PC-3 (cell line): ENCODE measurements around the gene COL1A2. TPM values are rescaled to one million over a fixed set of nuclear protein-coding genes. Genes with fewer than 3 reads are reported as not detected.
A peak's percentile ranks its signal among the peaks of the same experiment; 100 is the strongest.

Experiments used
- ATAC-seq: fragments of 200-7000 bp; cut with Tn5 transposase; 2 replicates; pipeline ENCODE4 v1.9.1; 2020; ENCODE audit warnings: mild to moderate bottlenecking, moderate library complexity
- BruUV-seq: library from RNA; stranded (reverse); fragments of 400-500 nt; replicated peaks from 2 replicates; lab custom pipeline; 2021; lab: Mats Ljungman, UMichigan
- CTCF ChIA-PET: fragments of 300-600 bp; sonication (Branson Sonifier 250); formaldehyde crosslinking; loops from one replicate; lab custom pipeline; 2022; ENCODE audit warnings: antibody characterized with exemption; lab: Charles Lee
- POLR2A ChIA-PET: fragments of 300-600 bp; sonication (Branson Sonifier 250); formaldehyde crosslinking; loops from one replicate; lab custom pipeline; 2022; ENCODE audit warnings: antibody characterized with exemption; ENCODE audit not compliant: unreplicated experiment; lab: Charles Lee
- DNase-seq: peaks from one replicate; pipeline ENCODE4 v3.0.0-alpha.2; 2015
- H2AFZ ChIP-seq: fragments of 300-600 bp; sonication (generic); 2 replicates; pipeline ENCODE4 v1.6.0; 2016; ENCODE audit warnings: antibody characterized with exemption, low read length
- H3F3A ChIP-seq: fragments of 300-600 bp; sonication (generic); one replicate; pipeline ENCODE4 v1.6.0; 2017; ENCODE audit warnings: antibody characterized with exemption, low read length, control low read depth, mild to moderate bottlenecking; ENCODE audit not compliant: unreplicated experiment
- H3K27ac ChIP-seq: fragments of 300-600 bp; sonication (generic); 2 replicates; pipeline ENCODE4 v1.5.1; 2016; ENCODE audit warnings: mild to moderate bottlenecking, low read length
- H3K27me3 ChIP-seq: fragments of 300-600 bp; sonication (generic); 2 replicates; pipeline ENCODE4 v1.6.1; 2016; ENCODE audit warnings: low read length, mixed read lengths
- H3K36me3 ChIP-seq: fragments of 300-600 bp; sonication (generic); 2 replicates; pipeline ENCODE4 v1.6.1; 2016; ENCODE audit warnings: low read depth, mixed run types, low read length, mixed read lengths
- H3K4me1 ChIP-seq: fragments of 300-600 bp; sonication (generic); 2 replicates; pipeline ENCODE4 v1.5.1; 2016; ENCODE audit warnings: low read length; ENCODE audit not compliant: insufficient read depth
- H3K4me2 ChIP-seq: fragments of 300-600 bp; sonication (generic); 2 replicates; pipeline ENCODE4 v1.6.0; 2016; ENCODE audit warnings: low read length
- H3K4me3 ChIP-seq: fragments of 300-600 bp; sonication (generic); 2 replicates; pipeline ENCODE4 v1.5.1; 2016; ENCODE audit warnings: mild to moderate bottlenecking, low read length, mixed read lengths
- H3K79me2 ChIP-seq: fragments of 300-600 bp; sonication (generic); 2 replicates; pipeline ENCODE4 v1.6.1; 2017; ENCODE audit warnings: low read length, mixed read lengths
- H3K9ac ChIP-seq: fragments of 300-600 bp; sonication (generic); 2 replicates; pipeline ENCODE4 v1.6.0; 2016; ENCODE audit warnings: mild to moderate bottlenecking, low read length
- H3K9me2 ChIP-seq: fragments of 300-600 bp; sonication (generic); replicated peaks from 2 replicates; pipeline ENCODE4 v1.6.1; 2016; ENCODE audit warnings: mixed run types, low read length, mixed read lengths
- H3K9me3 ChIP-seq: fragments of 300-600 bp; sonication (generic); 2 replicates; pipeline ENCODE4 v1.6.1; 2016; ENCODE audit warnings: low read length, mixed read lengths
- H4K20me1 ChIP-seq: fragments of 300-600 bp; sonication (generic); 2 replicates; pipeline ENCODE4 v1.6.1; 2016; ENCODE audit warnings: low read length, mixed read lengths
- EZH2 ChIP-seq: fragments of 300-600 bp; sonication (generic); IDR thresholded peaks from one replicate; pipeline ENCODE4 v1.6.1; 2017; ENCODE audit warnings: antibody characterized with exemption, mild to moderate bottlenecking, low read length; ENCODE audit not compliant: unreplicated experiment
- EZH2phosphoT487 ChIP-seq: fragments of 300-600 bp; sonication (generic); IDR thresholded peaks from 2 replicates; pipeline ENCODE4 v1.6.1; 2018; ENCODE audit warnings: mild to moderate bottlenecking, antibody characterized with exemption, low read length, borderline replicate concordance
- intact Hi-C: fragments of 100-400 bp; cut with micrococcal nuclease; formaldehyde crosslinking; loops from 2 replicates; pipeline ENCODE4 v1.9.0; 2023
- total RNA-seq: library from RNA; depleted of rRNA; stranded (reverse); fragments of >200 nt; gene quantifications from 2 replicates; pipeline ENCODE4 v1.2.3, GENCODE V29; 2014
- TF ChIP-seq, protein P1 (sequence below): fragments of 300-600 bp; sonication (generic); conservative IDR thresholded peaks from 2 replicates; pipeline ENCODE4 v1.5.1; 2017; ENCODE audit warnings: antibody characterized with exemption, low read depth, mild to moderate bottlenecking, low read length

COL1A2 gene
- total RNA-seq, 1 experiment from 2014 or later = not detected

- no peak overlapping the region for H3K27ac ChIP-seq
- no peak overlapping the region for H3K9ac ChIP-seq
- no TSS peak for BruUV-seq
- H3K36me3 ChIP-seq = no peaks in the 10 kb centered on the region
- DNase-seq (no peak), ATAC-seq (no peak)
- no peaks in the 10 kb centered on the region for H3F3A ChIP-seq
- intact Hi-C loops = no loop called here
- no peak overlapping the region for H3K4me2 ChIP-seq
- ChIA-PET CTCF (no interaction called here), POLR2A (no interaction called here)
- H4K20me1 ChIP-seq = no peaks in the 10 kb centered on the region
- H3K79me2 ChIP-seq = no peaks in the 10 kb centered on the region
- no peak for TF ChIP-seq EZH2
- no peak for TF ChIP-seq EZH2phosphoT487
- TF ChIP-seq, protein P1, sequence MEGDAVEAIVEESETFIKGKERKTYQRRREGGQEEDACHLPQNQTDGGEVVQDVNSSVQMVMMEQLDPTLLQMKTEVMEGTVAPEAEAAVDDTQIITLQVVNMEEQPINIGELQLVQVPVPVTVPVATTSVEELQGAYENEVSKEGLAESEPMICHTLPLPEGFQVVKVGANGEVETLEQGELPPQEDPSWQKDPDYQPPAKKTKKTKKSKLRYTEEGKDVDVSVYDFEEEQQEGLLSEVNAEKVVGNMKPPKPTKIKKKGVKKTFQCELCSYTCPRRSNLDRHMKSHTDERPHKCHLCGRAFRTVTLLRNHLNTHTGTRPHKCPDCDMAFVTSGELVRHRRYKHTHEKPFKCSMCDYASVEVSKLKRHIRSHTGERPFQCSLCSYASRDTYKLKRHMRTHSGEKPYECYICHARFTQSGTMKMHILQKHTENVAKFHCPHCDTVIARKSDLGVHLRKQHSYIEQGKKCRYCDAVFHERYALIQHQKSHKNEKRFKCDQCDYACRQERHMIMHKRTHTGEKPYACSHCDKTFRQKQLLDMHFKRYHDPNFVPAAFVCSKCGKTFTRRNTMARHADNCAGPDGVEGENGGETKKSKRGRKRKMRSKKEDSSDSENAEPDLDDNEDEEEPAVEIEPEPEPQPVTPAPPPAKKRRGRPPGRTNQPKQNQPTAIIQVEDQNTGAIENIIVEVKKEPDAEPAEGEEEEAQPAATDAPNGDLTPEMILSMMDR = no peak
- no peaks in the 10 kb centered on the region for H3K4me1 ChIP-seq
- H2AFZ ChIP-seq = no peak overlapping the region
- H3K9me3 ChIP-seq = no peaks in the 10 kb centered on the region
- H3K4me3 ChIP-seq = no peak overlapping the region
- H3K9me2 ChIP-seq = no peaks in the 10 kb centered on the region
- H3K27me3 ChIP-seq = no peaks in the 10 kb centered on the region
Observed at GRCh38 chr7:94422827-94423460, 28.2 kb downstream of the COL1A2 start.

- Histone ChIP-seq H3K9me2 (no peaks in the 10 kb centered on the region), H3K4me1 (no peaks in the 10 kb centered on the region), H3K4me2 (no peak overlapping the region), H3K27me3 (no peaks in the 10 kb centered on the region), H3K27ac (no peak overlapping the region), H4K20me1 (no peaks in the 10 kb centered on the region), H3K79me2 (no peaks in the 10 kb centered on the region), H3K36me3 (no peaks in the 10 kb centered on the region), H3K4me3 (no peak overlapping the region), H3F3A (no peaks in the 10 kb centered on the region), H3K9ac (no peak overlapping the region), H2AFZ (no peak overlapping the region), H3K9me3 (no peaks in the 10 kb centered on the region)
- intact Hi-C loops = no loop called here
- no peak for TF ChIP-seq EZH2phosphoT487
- TF ChIP-seq, protein P1 = no peak
- no peak for TF ChIP-seq EZH2
- DNase-seq (peak; percentile 49), ATAC-seq (peak; percentile 37; the same call in 1 of the 2 replicates)
- POLR2A ChIA-PET = no interaction called here
- no TSS peak for BruUV-seq
- CTCF ChIA-PET = interaction anchor here (0.6 kb wide), 1 partner anchor 21 kb away, joined by 4 read pairs; no protein-coding TSS in a partner anchor
Observed at GRCh38 chr7:94423863-94424735, 29.4 kb downstream of the COL1A2 start.
